Astrocyte of the spinal cord (primary cell): ENCODE results near the gene APOBEC3H.

Experiments
- DNase-seq: peaks from one replicate; pipeline ENCODE4 v3.0.0; 2011; ENCODE audit warnings: low read depth, low spot score
- H3K4me3 ChIP-seq: 2 replicates; pipeline ENCODE4 v1.5.1; 2011; ENCODE audit warnings: low read depth, mild to moderate bottlenecking, low read length, moderate library complexity
- in situ Hi-C: cut with HindIII; loops from 2 replicates; pipeline ENCODE4 v1.10.0; 2017; ENCODE audit warnings: low sequenced_read_pairs
- TF ChIP-seq, protein P1 (sequence below): IDR thresholded peaks from 2 replicates; pipeline ENCODE4 v1.5.1; 2012; ENCODE audit warnings: low read depth, mild to moderate bottlenecking, low read length, inconsistent platforms

Gene APOBEC3H

DNA sequence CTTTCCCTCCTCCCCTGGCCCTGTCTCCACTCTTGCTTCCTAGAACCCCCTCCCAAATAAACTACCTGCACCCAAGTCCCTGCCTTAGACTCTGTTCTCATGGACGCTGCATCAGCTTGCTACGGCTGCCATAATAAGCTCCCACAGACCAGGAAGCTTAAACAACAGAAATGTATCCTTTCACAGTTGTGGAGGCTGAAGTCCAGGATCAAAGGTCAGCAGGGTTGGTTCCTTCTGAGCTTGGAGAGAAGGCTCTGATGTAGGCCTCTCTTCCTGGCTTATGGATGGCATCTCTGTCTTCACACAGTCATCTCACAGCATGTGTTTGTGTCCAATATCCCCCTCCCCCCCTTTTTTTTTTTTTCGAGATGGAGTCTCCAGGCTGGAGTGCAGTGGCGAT is 32.0 kb downstream of the APOBEC3H start:
- DNase-seq, result no peak
- H3K4me3 ChIP-seq, result no peak overlapping the region
- TF ChIP-seq, protein P1, sequence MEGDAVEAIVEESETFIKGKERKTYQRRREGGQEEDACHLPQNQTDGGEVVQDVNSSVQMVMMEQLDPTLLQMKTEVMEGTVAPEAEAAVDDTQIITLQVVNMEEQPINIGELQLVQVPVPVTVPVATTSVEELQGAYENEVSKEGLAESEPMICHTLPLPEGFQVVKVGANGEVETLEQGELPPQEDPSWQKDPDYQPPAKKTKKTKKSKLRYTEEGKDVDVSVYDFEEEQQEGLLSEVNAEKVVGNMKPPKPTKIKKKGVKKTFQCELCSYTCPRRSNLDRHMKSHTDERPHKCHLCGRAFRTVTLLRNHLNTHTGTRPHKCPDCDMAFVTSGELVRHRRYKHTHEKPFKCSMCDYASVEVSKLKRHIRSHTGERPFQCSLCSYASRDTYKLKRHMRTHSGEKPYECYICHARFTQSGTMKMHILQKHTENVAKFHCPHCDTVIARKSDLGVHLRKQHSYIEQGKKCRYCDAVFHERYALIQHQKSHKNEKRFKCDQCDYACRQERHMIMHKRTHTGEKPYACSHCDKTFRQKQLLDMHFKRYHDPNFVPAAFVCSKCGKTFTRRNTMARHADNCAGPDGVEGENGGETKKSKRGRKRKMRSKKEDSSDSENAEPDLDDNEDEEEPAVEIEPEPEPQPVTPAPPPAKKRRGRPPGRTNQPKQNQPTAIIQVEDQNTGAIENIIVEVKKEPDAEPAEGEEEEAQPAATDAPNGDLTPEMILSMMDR, result no peak
- in situ Hi-C loops, result no loop called here

DNA sequence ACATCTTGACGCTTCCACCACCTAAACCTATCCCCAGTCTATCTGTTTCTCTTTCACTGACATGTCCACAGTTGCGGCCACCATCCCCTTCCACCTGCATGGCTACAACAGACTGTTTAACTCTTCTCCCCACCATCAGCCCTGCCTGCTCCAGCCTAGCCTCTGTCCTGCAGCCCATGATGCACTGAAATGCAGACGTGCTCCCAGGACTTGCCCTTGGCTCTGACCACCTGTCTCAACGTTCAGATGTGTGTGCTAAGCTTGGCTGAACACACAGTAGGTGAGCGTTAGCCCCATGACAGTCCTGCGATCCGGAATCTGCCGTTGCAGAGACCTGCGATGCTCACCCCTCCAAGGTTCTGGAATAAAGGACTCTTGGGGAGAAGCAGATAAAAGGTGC is 32.7 kb downstream of the APOBEC3H start:
- H3K4me3 ChIP-seq, result no peak overlapping the region
- TF ChIP-seq, protein P1, result no peak
- in situ Hi-C loops, result no loop called here
- no peak for DNase-seq

DNA sequence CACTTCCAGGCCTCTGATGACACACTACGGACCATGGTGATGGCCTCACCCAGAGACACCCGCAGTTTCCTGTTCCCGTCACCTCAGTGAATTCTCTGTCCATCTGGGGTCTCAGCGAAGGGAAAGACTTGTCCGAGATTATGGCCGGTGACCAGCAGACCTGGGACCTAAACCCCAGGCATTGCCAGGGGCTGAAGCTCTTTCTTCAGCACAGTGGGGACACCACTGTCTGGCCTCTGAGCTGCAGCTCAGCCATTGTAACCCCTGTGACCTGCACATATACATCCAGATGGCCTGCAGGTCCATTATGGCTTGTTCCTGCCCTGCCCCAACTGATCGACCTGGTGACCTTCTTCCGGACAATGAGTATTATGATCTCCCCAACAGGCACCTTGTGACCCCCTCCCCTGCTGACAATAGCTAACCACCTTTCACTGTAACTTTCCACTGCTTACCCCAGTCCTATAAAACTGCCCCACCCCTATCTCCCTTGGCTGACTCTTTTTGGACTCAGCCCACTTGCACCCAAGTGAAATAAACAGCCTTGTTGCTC is 33.2 kb downstream of the APOBEC3H start:
- DNase-seq, result no peak
- no peak overlapping the region for H3K4me3 ChIP-seq
- TF ChIP-seq, protein P1, result no peak
- in situ Hi-C loops, result no loop called here

DNA sequence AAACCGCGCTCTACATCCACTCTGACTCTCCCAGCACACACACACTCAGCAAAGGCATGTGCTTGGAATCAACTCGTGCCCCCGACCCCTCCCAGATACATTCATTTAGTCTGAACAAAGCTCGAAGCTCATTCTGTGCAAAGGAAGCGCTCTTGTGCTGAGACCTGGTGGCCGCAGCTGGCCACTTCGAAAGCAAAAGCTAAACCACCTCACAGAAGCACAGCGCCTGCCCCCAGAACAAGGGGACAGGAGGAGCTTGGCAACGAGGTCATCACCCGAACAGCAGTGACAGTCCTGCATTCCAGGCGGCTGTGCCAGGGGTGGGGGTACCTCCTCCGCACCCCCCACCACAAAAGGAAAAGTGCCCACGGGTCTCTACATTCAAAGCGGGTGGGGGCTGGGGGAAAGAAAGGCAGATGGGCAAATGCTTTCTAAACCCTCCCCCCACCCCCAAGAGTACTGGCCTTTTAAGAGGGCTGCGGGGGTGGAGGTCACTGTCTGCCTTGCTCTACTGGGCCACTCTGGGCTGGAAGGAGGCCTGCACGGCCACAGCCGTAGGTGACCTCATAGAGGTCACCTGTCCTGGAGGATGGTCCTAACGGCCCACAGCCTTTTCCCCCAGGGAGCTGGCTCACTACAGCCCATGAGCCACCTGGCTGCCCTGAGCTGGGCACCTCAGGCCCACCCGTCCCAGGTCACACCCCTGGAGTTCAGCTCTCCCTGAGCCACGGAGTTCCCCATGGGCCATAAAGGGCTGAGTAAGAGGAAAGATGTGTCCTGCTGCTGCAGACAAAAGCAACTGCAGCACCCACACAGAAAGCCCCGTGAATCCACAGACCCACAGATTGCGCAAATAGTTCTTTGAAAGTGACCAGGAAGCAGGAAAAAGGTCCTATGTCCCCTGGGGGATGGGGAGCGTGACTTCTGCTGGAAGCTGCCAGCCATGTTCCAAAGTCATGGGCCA is 34.1 kb downstream of the APOBEC3H start:
- TF ChIP-seq, protein P1, result no peak
- DNase-seq, result no peak
- in situ Hi-C loops, result no loop called here
- no peak overlapping the region for H3K4me3 ChIP-seq

DNA sequence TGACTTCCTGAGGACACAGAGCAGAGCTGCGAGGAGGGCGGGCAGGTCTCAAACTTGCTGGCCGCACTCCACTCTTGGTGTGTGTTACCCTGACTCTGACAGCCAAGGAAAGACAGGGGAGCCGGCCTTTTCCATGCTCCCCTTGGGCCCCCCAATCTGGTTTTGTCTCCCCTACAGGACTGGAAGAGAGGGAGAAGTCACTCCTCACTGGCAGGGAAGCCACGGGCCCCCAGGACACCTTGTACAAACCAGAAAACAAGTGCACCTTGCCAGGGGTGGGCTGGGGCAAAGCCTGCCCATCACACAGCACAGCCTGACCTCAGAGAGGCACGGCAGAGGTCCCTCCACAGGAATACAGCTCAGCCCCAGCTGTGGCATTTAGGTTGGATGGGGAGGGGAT is 35.2 kb downstream of the APOBEC3H start:
- DNase-seq, result no peak
- TF ChIP-seq, protein P1, result no peak
- in situ Hi-C loops, result no loop called here
- no peak overlapping the region for H3K4me3 ChIP-seq

DNA sequence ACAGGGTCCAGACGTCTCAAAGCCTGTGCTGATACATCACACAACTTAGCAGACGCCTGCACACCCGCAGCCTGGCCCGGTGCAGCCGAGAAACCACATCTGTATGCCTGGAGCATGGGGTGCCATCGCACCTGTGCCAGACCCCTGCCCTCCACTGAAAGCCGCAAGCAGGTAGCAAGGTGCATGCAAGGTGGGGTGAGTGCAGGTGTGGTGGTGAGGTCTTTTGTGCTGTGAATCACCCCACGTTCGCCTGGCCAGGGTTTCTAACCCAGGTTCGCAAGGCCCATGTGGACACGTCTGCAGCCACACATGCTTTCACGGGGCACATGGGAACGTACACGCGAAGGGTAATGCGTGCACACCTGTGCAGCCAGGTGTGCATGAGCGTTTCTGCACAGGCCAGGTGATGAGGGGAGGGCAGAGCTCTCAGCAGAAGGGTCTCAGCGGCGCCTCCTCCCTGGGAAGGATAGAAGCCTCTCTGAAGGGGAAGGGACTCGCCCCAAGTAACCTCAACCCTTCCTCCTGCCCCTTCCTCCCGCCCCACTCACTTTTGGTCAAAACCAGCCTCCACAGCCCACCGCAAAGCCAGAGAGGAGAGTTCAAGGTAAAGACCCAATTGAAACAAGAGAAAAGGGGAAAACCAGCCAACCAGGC is 36.0 kb downstream of the APOBEC3H start:
- DNase-seq, result no peak
- H3K4me3 ChIP-seq, result no peak overlapping the region
- in situ Hi-C loops, result no loop called here
- TF ChIP-seq, protein P1, result no peak
